Mesendoderm (in vitro differentiated cells): Measurements from ENCODE around the gene ARL1. TPM values are rescaled to one million over a fixed set of nuclear protein-coding genes. Genes with fewer than 3 reads are reported as not detected.

Experiments used
- DNase-seq: peaks from one replicate; pipeline ENCODE4 v3.0.0; 2013
- H2AK5ac ChIP-seq: 2 replicates; pipeline ENCODE4 v1.6.1; 2013; ENCODE audit warnings: low read length, inconsistent platforms
- H2BK120ac ChIP-seq: 2 replicates; pipeline ENCODE4 v1.6.1; 2013; ENCODE audit warnings: low read depth, mild to moderate bottlenecking, low read length, moderate library complexity, mixed read lengths
- H2BK15ac ChIP-seq: replicated peaks from 2 replicates; pipeline ENCODE4 v1.6.1; 2013; ENCODE audit warnings: low read depth, mild to moderate bottlenecking, moderate library complexity
- H2BK5ac ChIP-seq: 2 replicates; pipeline ENCODE4 v1.6.1; 2013; ENCODE audit warnings: low read length, inconsistent platforms
- H3K18ac ChIP-seq: 2 replicates; pipeline ENCODE4 v1.6.1; 2013; ENCODE audit warnings: mild to moderate bottlenecking, low read length, mixed read lengths
- H3K23ac ChIP-seq: one replicate; pipeline ENCODE4 v1.6.1; 2013; ENCODE audit warnings: low read length
- H3K27ac ChIP-seq: 2 replicates; pipeline ENCODE4 v1.5.1; 2013; ENCODE audit warnings: low read depth, mild to moderate bottlenecking, inconsistent platforms, low read length, moderate library complexity
- H3K27me3 ChIP-seq: 2 replicates; pipeline ENCODE4 v1.6.1; 2013; ENCODE audit warnings: low read length, control low read depth, mild to moderate bottlenecking, inconsistent platforms; ENCODE audit not compliant: insufficient read depth, poor library complexity
- H3K36me3 ChIP-seq: 2 replicates; pipeline ENCODE4 v1.6.1; 2013; ENCODE audit warnings: low read length, inconsistent platforms; ENCODE audit not compliant: control insufficient read depth, insufficient read depth
- H3K4ac ChIP-seq: one replicate; pipeline ENCODE4 v1.6.1; 2013; ENCODE audit warnings: low read depth, mild to moderate bottlenecking, low read length, moderate library complexity
- H3K4me1 ChIP-seq: 2 replicates; pipeline ENCODE4 v1.6.1; 2013; ENCODE audit warnings: low read depth, low read length, inconsistent platforms; ENCODE audit not compliant: control insufficient read depth
- H3K4me2 ChIP-seq: 2 replicates; pipeline ENCODE4 v1.6.1; 2013; ENCODE audit warnings: low read length
- H3K4me3 ChIP-seq: 2 replicates; pipeline ENCODE4 v1.5.1; 2013; ENCODE audit warnings: mild to moderate bottlenecking, low read length
- H3K56ac ChIP-seq: one replicate; pipeline ENCODE4 v1.6.1; 2013; ENCODE audit warnings: low read length
- H3K79me1 ChIP-seq: 2 replicates; pipeline ENCODE4 v1.6.1; 2013; ENCODE audit warnings: low read length, inconsistent platforms
- H3K79me2 ChIP-seq: 2 replicates; pipeline ENCODE4 v1.6.1; 2013; ENCODE audit warnings: mild to moderate bottlenecking, low read length; ENCODE audit not compliant: control insufficient read depth, insufficient read depth
- H3K9ac ChIP-seq: 2 replicates; pipeline ENCODE4 v1.6.1; 2013; ENCODE audit warnings: low read length, inconsistent platforms
- H4K5ac ChIP-seq: one replicate; pipeline ENCODE4 v1.6.1; 2013; ENCODE audit warnings: low read length
- H4K8ac ChIP-seq: one replicate; pipeline ENCODE4 v1.6.1; 2013; ENCODE audit warnings: low read depth, mild to moderate bottlenecking, control low read depth, low read length, moderate library complexity
- WGBS: extraction: QIAGEN DNeasy Blood & Tissue Kit; methylation state at CpG from one replicate; pipeline ENCODE4 v1.1.7; 2013; ENCODE audit warnings: low lambda C conversion rate, missing lambda C conversion rate; ENCODE audit not compliant: insufficient coverage; ENCODE audit errors: extremely low coverage; 5-methylcytosine and 5-hydroxymethylcytosine counted together
- polyA plus RNA-seq, 2 experiments: library from polyadenylated mRNA; stranded (reverse); fragments of 200-250 nt; gene quantifications; one replicate each; pipeline ENCODE4 v1.2.3, GENCODE V29; 2013

ARL1 gene
- polyA plus RNA-seq (2013, experiment 1 of 2), result 60.5 TPM
- polyA plus RNA-seq (2013, experiment 2 of 2), result 60.6 TPM

DNA sequence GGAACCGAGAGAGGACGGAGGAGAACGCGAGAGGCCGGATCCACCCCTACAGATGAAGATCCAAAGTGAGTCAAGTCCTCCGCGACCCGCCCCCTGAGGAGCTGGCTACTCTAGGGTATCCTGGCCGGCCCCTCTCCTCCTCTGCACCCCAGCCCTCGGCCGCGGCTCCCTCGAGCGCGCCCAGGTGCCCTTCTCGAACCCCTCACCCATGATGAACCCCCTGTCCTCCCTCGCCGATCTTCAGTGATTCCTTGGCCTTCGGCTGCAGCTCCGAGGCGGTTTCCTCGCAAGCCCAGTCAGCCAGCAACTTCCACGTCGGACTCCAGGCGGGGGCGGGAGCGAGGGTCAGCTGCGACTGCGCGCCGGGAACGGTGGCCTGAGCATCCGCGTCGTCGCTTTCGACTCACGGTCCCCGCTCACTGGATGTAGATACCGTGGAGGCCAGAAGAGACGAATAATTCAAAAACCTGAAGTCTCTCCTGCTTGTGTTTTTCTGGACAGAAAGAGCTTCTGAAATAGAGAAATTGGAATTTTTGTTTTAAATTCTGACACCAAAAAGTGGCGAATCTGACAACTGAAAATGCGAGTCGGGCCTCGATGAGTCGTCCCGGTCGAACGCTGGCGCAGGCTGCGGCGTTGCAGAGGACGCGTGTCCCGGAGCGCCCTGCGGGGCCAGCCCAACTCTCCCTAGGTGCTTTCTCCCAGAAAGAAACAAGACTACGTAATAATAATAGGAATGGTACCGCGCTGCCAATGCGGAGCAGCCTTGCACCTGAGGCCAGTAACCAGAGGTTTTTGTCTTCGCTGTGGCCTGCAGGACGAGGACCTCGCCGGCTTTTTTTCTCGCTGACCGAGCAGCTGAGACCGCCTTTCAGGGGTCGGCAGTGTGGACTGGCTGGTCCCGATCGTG, at the start of gene ARL1:
Gene ARL1, minus strand, starts transcription at position 337 of the 910 bp plus-strand sequence. Its CDS starts 127 bp downstream, at position 210.
- no CpG with 5 or more reads among the region's 71 CpGs for WGBS
- no peak within 1 kb of the TSS for H2AK5ac ChIP-seq
- no peak within 1 kb of the TSS for H2BK15ac ChIP-seq
- DNase-seq, result peak; percentile 90
- H2BK5ac ChIP-seq, result no peak within 1 kb of the TSS
- H3K4me2 ChIP-seq, result peak within 1 kb of the TSS; percentile 91
- no peaks in the 10 kb centered on the region for H3K4me1 ChIP-seq
- peak within 1 kb of the TSS; percentile 96 for H3K18ac ChIP-seq
- H3K23ac ChIP-seq, result no peak within 1 kb of the TSS
- peak within 1 kb of the TSS; percentile 95 for H3K4me3 ChIP-seq
- peak within 1 kb of the TSS; percentile 92 for H3K56ac ChIP-seq
- H3K79me1 ChIP-seq, result peaks cover 6% of the 10 kb centered on the region
- H3K9ac ChIP-seq, result peak within 1 kb of the TSS; percentile 89
- H3K79me2 ChIP-seq, result peaks cover 18% of the 10 kb centered on the region
- H3K27ac ChIP-seq, result peak within 1 kb of the TSS; percentile 56
- H3K27me3 ChIP-seq, result no peaks in the 10 kb centered on the region
- H3K4ac ChIP-seq, result peak within 1 kb of the TSS; percentile 94
- H4K8ac ChIP-seq, result no peak within 1 kb of the TSS
- no peak within 1 kb of the TSS for H2BK120ac ChIP-seq
- peak within 1 kb of the TSS; percentile 78 for H4K5ac ChIP-seq
- H3K36me3 ChIP-seq, result no peaks in the 10 kb centered on the region

DNA sequence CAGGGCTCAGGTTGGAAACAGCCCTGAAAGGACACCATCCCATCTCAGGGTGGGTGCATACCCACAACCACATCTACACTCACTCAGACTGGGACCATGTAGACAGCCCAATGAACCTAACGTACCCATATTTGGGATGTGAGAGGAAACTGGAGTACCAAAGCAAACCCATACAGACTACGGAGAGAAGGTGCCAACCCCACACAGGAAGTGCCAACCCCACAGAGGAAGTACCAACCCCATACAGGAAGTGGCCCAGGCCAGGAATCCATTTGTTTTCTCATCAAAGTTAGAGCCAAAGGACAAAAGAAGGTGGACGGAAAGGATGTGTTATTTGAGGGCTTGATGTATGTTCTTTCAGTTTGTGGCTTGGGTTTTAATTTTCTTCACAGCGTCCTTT, 48.1 kb upstream of the ARL1 start:
- Histone ChIP-seq H4K8ac (no peak overlapping the region), H2BK120ac (no peak overlapping the region), H3K18ac (no peak overlapping the region), H3K4me2 (no peak overlapping the region), H3K9ac (no peak overlapping the region), H3K27ac (no peak overlapping the region), H3K56ac (no peak overlapping the region), H3K23ac (no peak overlapping the region), H4K5ac (no peak overlapping the region), H3K79me1 (no peaks in the 10 kb centered on the region), H2BK5ac (no peak overlapping the region), H3K4me1 (no peaks in the 10 kb centered on the region), H3K79me2 (no peaks in the 10 kb centered on the region), H3K27me3 (no peaks in the 10 kb centered on the region), H3K36me3 (no peaks in the 10 kb centered on the region), H3K4me3 (no peak overlapping the region), H2BK15ac (no peak overlapping the region), H2AK5ac (no peak overlapping the region), H3K4ac (no peak overlapping the region)
- DNase-seq, result no peak
- no CpG with 5 or more reads among the region's 4 CpGs for WGBS

DNA sequence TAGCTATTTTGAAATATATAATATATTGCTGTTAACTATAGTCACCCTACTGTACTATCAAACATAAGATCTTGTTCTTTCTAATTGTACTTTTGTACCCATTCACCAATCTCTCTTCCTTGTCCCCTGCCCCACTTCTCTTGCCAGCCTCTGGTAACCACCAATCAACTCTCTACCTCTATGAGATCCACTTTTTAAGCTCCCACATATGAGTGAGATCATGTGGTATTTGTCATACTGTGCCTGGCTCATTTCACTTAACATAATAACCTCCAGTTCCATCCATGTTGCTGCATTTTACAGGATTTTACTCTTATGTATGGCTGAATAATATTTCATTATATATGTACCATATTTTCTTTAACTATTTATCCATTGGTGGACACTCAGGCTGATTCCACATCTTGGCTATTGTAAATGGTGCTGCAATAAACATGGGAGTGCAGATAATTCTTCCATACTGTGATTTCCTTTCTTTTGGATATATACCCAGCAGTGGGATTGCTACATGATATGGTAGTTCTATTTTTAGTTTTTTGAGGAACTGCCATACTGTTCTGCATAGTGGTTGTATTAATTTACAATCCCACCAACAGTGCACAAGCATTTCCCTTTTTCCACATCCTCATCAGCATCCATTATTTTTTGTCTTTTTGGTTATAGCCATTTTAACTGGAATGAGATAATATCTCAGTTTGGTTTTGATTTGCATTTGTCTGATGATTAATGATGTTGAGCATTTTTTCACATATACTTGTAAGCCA, 34.1 kb upstream of the ARL1 start:
- no peak overlapping the region for H3K27ac ChIP-seq
- no peaks in the 10 kb centered on the region for H3K79me1 ChIP-seq
- no peaks in the 10 kb centered on the region for H3K4me1 ChIP-seq
- no peak overlapping the region for H4K8ac ChIP-seq
- no peak overlapping the region for H2BK15ac ChIP-seq
- no peak overlapping the region for H2BK120ac ChIP-seq
- H3K23ac ChIP-seq, result no peak overlapping the region
- H4K5ac ChIP-seq, result no peak overlapping the region
- H3K4me2 ChIP-seq, result no peak overlapping the region
- no peak for DNase-seq
- no peak overlapping the region for H2BK5ac ChIP-seq
- no peaks in the 10 kb centered on the region for H3K36me3 ChIP-seq
- no peak overlapping the region for H3K56ac ChIP-seq
- H2AK5ac ChIP-seq, result no peak overlapping the region
- H3K9ac ChIP-seq, result no peak overlapping the region
- no peaks in the 10 kb centered on the region for H3K79me2 ChIP-seq
- H3K4me3 ChIP-seq, result no peak overlapping the region
- no peak overlapping the region for H3K4ac ChIP-seq
- no peak overlapping the region for H3K18ac ChIP-seq
- no peaks in the 10 kb centered on the region for H3K27me3 ChIP-seq

DNA sequence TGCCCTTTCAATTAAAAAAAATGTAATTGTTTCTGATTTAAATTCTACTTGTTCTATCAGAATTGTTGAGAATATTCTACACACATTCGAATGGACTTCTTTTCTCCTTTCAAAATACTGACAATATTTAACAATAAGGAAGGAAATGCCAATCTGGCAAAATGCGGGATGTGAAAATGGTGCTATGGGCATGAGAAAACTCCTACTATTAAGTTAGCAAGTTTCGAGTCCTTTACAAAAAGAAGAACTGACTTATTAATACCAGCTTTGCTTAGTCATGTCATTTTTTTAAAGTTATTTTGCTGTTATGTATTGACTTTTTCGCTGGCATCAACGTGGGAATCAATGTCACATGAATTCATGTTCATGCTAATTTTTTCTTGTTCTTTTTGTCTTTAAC, 31.7 kb upstream of the ARL1 start:
- Histone ChIP-seq H3K4ac (no peak overlapping the region), H4K5ac (no peak overlapping the region), H3K4me3 (no peak overlapping the region), H2BK5ac (no peak overlapping the region), H2BK120ac (no peak overlapping the region), H3K27ac (no peak overlapping the region), H3K4me1 (no peaks in the 10 kb centered on the region), H3K79me1 (no peaks in the 10 kb centered on the region), H3K23ac (no peak overlapping the region), H3K56ac (no peak overlapping the region), H2AK5ac (no peak overlapping the region), H3K4me2 (no peak overlapping the region), H4K8ac (no peak overlapping the region), H3K27me3 (no peaks in the 10 kb centered on the region), H3K79me2 (no peaks in the 10 kb centered on the region), H3K36me3 (no peaks in the 10 kb centered on the region), H3K9ac (no peak overlapping the region), H2BK15ac (no peak overlapping the region), H3K18ac (no peak overlapping the region)
- WGBS, result no CpG with 5 or more reads among the region's 5 CpGs
- DNase-seq, result no peak

DNA sequence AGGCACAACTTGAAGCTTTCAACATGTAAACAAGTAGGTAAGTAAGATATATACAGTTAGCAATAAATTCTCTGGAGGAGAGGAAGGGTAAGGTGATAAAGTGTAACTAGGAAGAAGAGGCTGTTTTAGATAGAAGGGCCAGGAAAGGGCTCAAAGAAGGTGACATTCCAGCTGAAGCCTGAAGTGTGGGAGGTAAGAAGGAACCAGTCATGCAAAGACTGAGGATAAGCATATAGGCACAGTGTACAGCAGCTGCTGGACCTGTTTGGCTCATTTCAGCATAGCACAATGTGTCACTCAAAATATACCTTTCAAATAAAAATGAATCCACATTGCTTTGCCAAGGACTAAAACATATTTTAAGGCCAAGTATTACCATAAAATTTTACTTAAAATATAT, 28.6 kb upstream of the ARL1 start:
- H4K8ac ChIP-seq, result no peak overlapping the region
- H3K36me3 ChIP-seq, result no peaks in the 10 kb centered on the region
- no peak overlapping the region for H3K56ac ChIP-seq
- no peak overlapping the region for H3K4ac ChIP-seq
- DNase-seq, result no peak
- H3K27me3 ChIP-seq, result no peaks in the 10 kb centered on the region
- no peak overlapping the region for H3K9ac ChIP-seq
- no peak overlapping the region for H3K4me2 ChIP-seq
- no peaks in the 10 kb centered on the region for H3K4me1 ChIP-seq
- H3K79me1 ChIP-seq, result no peaks in the 10 kb centered on the region
- H3K27ac ChIP-seq, result no peak overlapping the region
- no peaks in the 10 kb centered on the region for H3K79me2 ChIP-seq
- no peak overlapping the region for H3K4me3 ChIP-seq
- H3K23ac ChIP-seq, result no peak overlapping the region
- H2BK120ac ChIP-seq, result no peak overlapping the region
- H4K5ac ChIP-seq, result no peak overlapping the region
- no peak overlapping the region for H3K18ac ChIP-seq
- no peak overlapping the region for H2BK15ac ChIP-seq
- no peak overlapping the region for H2BK5ac ChIP-seq
- no peak overlapping the region for H2AK5ac ChIP-seq
